SU-DHL-6 (cell line): Measurements from ENCODE around the gene GNPTG.

Source experiments
- CTCF ChIP-seq: fragments of 200-600 bp; sonication (generic); IDR thresholded peaks from one replicate; pipeline ENCODE4 v1.5.1; 2017; ENCODE audit warnings: antibody characterized with exemption, mild to moderate bottlenecking, low read length, moderate library complexity; ENCODE audit not compliant: insufficient read depth, poor library complexity, severe bottlenecking
- EZH2phosphoT487 ChIP-seq: fragments of 200-600 bp; sonication (generic), shearing (Covaris generic); conservative IDR thresholded peaks from 2 replicates; pipeline ENCODE4 v1.6.1; 2018; ENCODE audit warnings: mild to moderate bottlenecking, antibody characterized with exemption, low read length, moderate library complexity, mixed read lengths

- TF ChIP-seq CTCF = no peak
- TF ChIP-seq EZH2phosphoT487 = no peak
Observed at GRCh38 chr16:1332618-1333148, 19.0 kb upstream of the GNPTG start.
